Naive B cell (primary cell): ENCODE data around the gene CAPRIN1. TPM values are rescaled to one million over a fixed set of nuclear protein-coding genes. Genes with fewer than 3 reads are reported as not detected.
"Not testable (repeated sequence)": the region's sequence is repeated elsewhere in the genome, so short reads cannot be mapped to it uniquely, and the experiment has no call there.

ENCODE experiments used
- ATAC-seq, 2 donors: fragments of 150-1000 bp; cut with Tn5 transposase; 2 replicates each; pipeline ENCODE4 v1.10.0; 2021; ENCODE audit warnings: low read depth in 2 of 2, mild to moderate bottlenecking in 2 of 2, moderate library complexity in 2 of 2
- DNase-seq: peaks from one replicate; pipeline ENCODE4 v3.0.0; 2022
- H3K27ac Mint-ChIP-seq, 6 donors: one replicate each; pipeline ENCODE4 v1.8.0; 2020 to 2022; ENCODE audit warnings: mild to moderate bottlenecking in 6 of 6, mixed read lengths in 6 of 6, moderate library complexity in 5 of 6, inconsistent platforms in 2 of 6
- H3K27me3 Mint-ChIP-seq, 3 donors: one replicate each; pipeline ENCODE4 v1.8.0; 2021 to 2022; ENCODE audit warnings: mixed read lengths in 3 of 3, mild to moderate bottlenecking in 1 of 3
- H3K36me3 Mint-ChIP-seq, 2 donors: one replicate each; pipeline ENCODE4 v1.8.0; 2020 to 2022; ENCODE audit warnings: mixed read lengths in 2 of 2, inconsistent platforms in 1 of 2, mild to moderate bottlenecking in 1 of 2
- H3K4me1 Mint-ChIP-seq, 3 donors: one replicate each; pipeline ENCODE4 v1.8.0; 2020 to 2022; ENCODE audit warnings: mixed read lengths in 3 of 3, inconsistent platforms in 1 of 3, mild to moderate bottlenecking in 1 of 3, moderate library complexity in 1 of 3
- H3K4me3 Mint-ChIP-seq, 8 donors: one replicate each; pipeline ENCODE4 v1.8.0; 2020 to 2022; ENCODE audit warnings: mild to moderate bottlenecking in 8 of 8, mixed read lengths in 8 of 8, moderate library complexity in 8 of 8, inconsistent platforms in 2 of 8
- H3K9me3 Mint-ChIP-seq, 7 donors: one replicate each; pipeline ENCODE4 v1.8.0; 2020 to 2022; ENCODE audit warnings: mixed read lengths in 7 of 7, mild to moderate bottlenecking in 5 of 7, inconsistent platforms in 2 of 7, moderate library complexity in 1 of 7
- polyA plus RNA-seq, 6 donors: library from polyadenylated mRNA; unstranded; fragments of 300-500 nt; fragmentation: Illumina TruSeq; gene quantifications; one replicate each; pipeline ENCODE4 v1.2.3, GENCODE V29; 2021; ENCODE audit warnings: low read depth in 6 of 6

Gene CAPRIN1
- polyA plus RNA-seq, 6 donors from 2014 or later, result 36.3 to 70.9 (median 50.7) TPM

- Mint-ChIP-seq H3K36me3 (peaks cover 3 to 8% of the 10 kb centered on the region in 2 donors), H3K4me1 (peaks cover 9 to 14% (median 9%) of the 10 kb centered on the region in 3 donors), H3K27me3 (no peaks in the 10 kb centered on the region), H3K27ac (peak overlapping the region in 2 of 6 donors; percentile 6 to 61), H3K9me3 (no peaks in the 10 kb centered on the region), H3K4me3 (no peak overlapping the region)
- ATAC-seq (no peak), DNase-seq (no peak)
These were observed 23.8 kb downstream of the CAPRIN1 start for GRCh38 chr11:34075178-34075820.

GRCh38 chr11:34080609-34081008 lies 29.1 kb downstream of the CAPRIN1 start:
- ATAC-seq (no peak), DNase-seq (no peak)
- Mint-ChIP-seq H3K9me3 (no peaks in the 10 kb centered on the region), H3K4me1 (peaks cover 0 to 4% (median 0%) of the 10 kb centered on the region in 3 donors), H3K4me3 (no peak overlapping the region), H3K27ac (no peak overlapping the region), H3K36me3 (peaks cover 24 to 31% of the 10 kb centered on the region in 2 donors), H3K27me3 (no peaks in the 10 kb centered on the region)

GRCh38 chr11:34084637-34085036 lies 33.1 kb downstream of the CAPRIN1 start:
- H3K27ac Mint-ChIP-seq, result peak overlapping the region in 1 of 6 donors; percentile 19
- H3K27me3 Mint-ChIP-seq, result no peaks in the 10 kb centered on the region
- peaks cover 29% of the 10 kb centered on the region in 2 donors for H3K36me3 Mint-ChIP-seq

GRCh38 chr11:34086554-34087283 lies 35.2 kb downstream of the CAPRIN1 start:
- no peak overlapping the region for H3K4me3 Mint-ChIP-seq

More at GRCh38 chr11:34084637-34085036, 33.1 kb downstream of the CAPRIN1 start:
- Mint-ChIP-seq H3K4me3 (no peak overlapping the region), H3K9me3 (no peaks in the 10 kb centered on the region), H3K4me1 (peaks cover 0 to 8% (median 0%) of the 10 kb centered on the region in 3 donors)
- DNase-seq (no peak), ATAC-seq (no peak)

GRCh38 chr11:34091825-34092224 lies 40.3 kb downstream of the CAPRIN1 start:
- Mint-ChIP-seq H3K27me3 (no peaks in the 10 kb centered on the region), H3K27ac (no peak overlapping the region), H3K9me3 (no peaks in the 10 kb centered on the region), H3K4me1 (no peaks in the 10 kb centered on the region), H3K36me3 (peaks cover under 1 to 6% of the 10 kb centered on the region in 2 donors), H3K4me3 (no peak overlapping the region)
- ATAC-seq (no peak), DNase-seq (no peak)

More at GRCh38 chr11:34086554-34087283, 35.2 kb downstream of the CAPRIN1 start:
- H3K27ac Mint-ChIP-seq, result peak overlapping the region in 1 of 6 donors; percentile 32
- H3K27me3 Mint-ChIP-seq, result no peaks in the 10 kb centered on the region
- H3K9me3 Mint-ChIP-seq, result no peaks in the 10 kb centered on the region
- H3K36me3 Mint-ChIP-seq, result peaks cover 22 to 29% of the 10 kb centered on the region in 2 donors
- ATAC-seq (no peak), DNase-seq (no peak)
- peaks cover 0 to 8% (median 0%) of the 10 kb centered on the region in 3 donors for H3K4me1 Mint-ChIP-seq

GRCh38 chr11:34094900-34095299 lies 43.4 kb downstream of the CAPRIN1 start:
- ATAC-seq, H3K27me3 Mint-ChIP-seq, H3K27ac Mint-ChIP-seq, H3K4me1 Mint-ChIP-seq, H3K9me3 Mint-ChIP-seq, H3K36me3 Mint-ChIP-seq, H3K4me3 Mint-ChIP-seq, DNase-seq: not testable (repeated sequence)

- Mint-ChIP-seq H3K27me3 (no peaks in the 10 kb centered on the region), H3K9me3 (no peaks in the 10 kb centered on the region), H3K36me3 (peaks cover 0 to 6% of the 10 kb centered on the region in 2 donors), H3K4me1 (peaks cover 2 to 7% (median 2%) of the 10 kb centered on the region in 3 donors), H3K4me3 (no peak overlapping the region), H3K27ac (no peak overlapping the region)
- ATAC-seq (no peak), DNase-seq (no peak)
These were observed 47.3 kb downstream of the CAPRIN1 start for GRCh38 chr11:34098813-34099212.

- H3K4me1 Mint-ChIP-seq, result peaks cover 31 to 45% (median 40%) of the 10 kb centered on the region in 3 donors
- ATAC-seq (no peak), DNase-seq (no peak)
- H3K27ac Mint-ChIP-seq, result peak overlapping the region; percentile 97 to 99 (median 98)
- no peaks in the 10 kb centered on the region for H3K27me3 Mint-ChIP-seq
- peak overlapping the region; percentile 92 to 99 (median 98) for H3K4me3 Mint-ChIP-seq
- no peaks in the 10 kb centered on the region for H3K9me3 Mint-ChIP-seq
- peaks cover 0 to 10% of the 10 kb centered on the region in 2 donors for H3K36me3 Mint-ChIP-seq
These were observed 53.1 kb downstream of the CAPRIN1 start for GRCh38 chr11:34104680-34105078.

GRCh38 chr11:34105079-34105956 lies 53.8 kb downstream of the CAPRIN1 start, which contains the start of gene NAT10:
Gene NAT10 (plus strand): TSS chr11:34105629. CDS start chr11:34108226, 2,597 bp downstream.
- peak; percentile 97 for DNase-seq
- peak within 1 kb of the TSS; percentile 92 to 99 (median 98) for H3K4me3 Mint-ChIP-seq
- H3K4me1 Mint-ChIP-seq, result peaks cover 34 to 49% (median 40%) of the 10 kb centered on the region in 3 donors
- no peaks in the 10 kb centered on the region for H3K27me3 Mint-ChIP-seq
- peak within 1 kb of the TSS; percentile 97 to 99 (median 98) for H3K27ac Mint-ChIP-seq
- peak; percentile 89 to 90 for ATAC-seq
- H3K36me3 Mint-ChIP-seq, result peaks cover 0 to 16% of the 10 kb centered on the region in 2 donors
- H3K9me3 Mint-ChIP-seq, result no peaks in the 10 kb centered on the region

- no peak for ATAC-seq
- peaks cover 35 to 50% (median 40%) of the 10 kb centered on the region in 3 donors for H3K4me1 Mint-ChIP-seq
These were observed 54.5 kb downstream of the CAPRIN1 start for GRCh38 chr11:34105957-34106504.

GRCh38 chr11:34111722-34112270 lies 60.3 kb downstream of the CAPRIN1 start:
- Mint-ChIP-seq H3K4me3 (no peak overlapping the region), H3K9me3 (no peaks in the 10 kb centered on the region), H3K4me1 (peaks cover 13 to 19% (median 18%) of the 10 kb centered on the region in 3 donors), H3K36me3 (peaks cover 30 to 56% of the 10 kb centered on the region in 2 donors), H3K27ac (peak overlapping the region in 2 of 6 donors; percentile 32 to 67), H3K27me3 (no peaks in the 10 kb centered on the region)
- DNase-seq (no peak), ATAC-seq (no peak)

More at GRCh38 chr11:34105957-34106504, 54.5 kb downstream of the CAPRIN1 start:
- Mint-ChIP-seq H3K27ac (peak overlapping the region; percentile 97 to 99 (median 98)), H3K9me3 (no peaks in the 10 kb centered on the region), H3K36me3 (peaks cover 0 to 18% of the 10 kb centered on the region in 2 donors), H3K4me3 (peak overlapping the region; percentile 92 to 99 (median 98)), H3K27me3 (no peaks in the 10 kb centered on the region)
- no peak for DNase-seq

- Mint-ChIP-seq H3K36me3 (peaks cover 35 to 69% of the 10 kb centered on the region in 2 donors), H3K27ac (no peak overlapping the region)
- DNase-seq, result no peak
These were observed 62.5 kb downstream of the CAPRIN1 start for GRCh38 chr11:34114014-34114413.

More at GRCh38 chr11:34114014-34114413, 62.5 kb downstream of the CAPRIN1 start:
- ATAC-seq, result no peak
- peaks cover 9 to 17% (median 10%) of the 10 kb centered on the region in 3 donors for H3K4me1 Mint-ChIP-seq
- no peaks in the 10 kb centered on the region for H3K27me3 Mint-ChIP-seq
- no peaks in the 10 kb centered on the region for H3K9me3 Mint-ChIP-seq
- H3K4me3 Mint-ChIP-seq, result no peak overlapping the region
